ENCODE results near the gene ZFAND3. TPM values are rescaled to one million over a fixed set of nuclear protein-coding genes. Genes with fewer than 3 reads are reported as not detected.
A peak's percentile ranks its signal among the peaks of the same experiment; 100 is the strongest.

Gene ZFAND3
- total and polyA plus RNA-seq, 2 experiments from 2014 or later, result 36.5 to 50.0 TPM

GRCh38 chr6:38153076-38153797 lies 333.7 kb downstream of the ZFAND3 start:
- H3K79me2 ChIP-seq, result peaks cover 1% of the 10 kb centered on the region
- H3K4me2 ChIP-seq, result no peak overlapping the region
- peaks cover 9% of the 10 kb centered on the region for H4K20me1 ChIP-seq (ENCODE audit: insufficient read depth, poor library complexity, severe bottlenecking)
- no peak overlapping the region for H3K27ac ChIP-seq
- H2AFZ ChIP-seq, result no peak overlapping the region
- H3K9me2 ChIP-seq (replicated peaks; ENCODE audit: insufficient read depth), result no peaks in the 10 kb centered on the region
- no peaks in the 10 kb centered on the region for H3K4me1 ChIP-seq (ENCODE audit: insufficient read depth)
- WGBS (ENCODE audit: low lambda C conversion rate, missing lambda C conversion rate), result 95% methylated on average over 23 of the region's 23 CpGs
- no peak for DNase-seq (ENCODE audit: low spot score)
- H3K36me3 ChIP-seq (replicated peaks; ENCODE audit: insufficient read depth, low read depth), result no peaks in the 10 kb centered on the region
- no peaks in the 10 kb centered on the region for H3K27me3 ChIP-seq
- H3K4me3 ChIP-seq, result no peak overlapping the region
- no peak for TF ChIP-seq EZH2 (IDR thresholded peaks at IDR 0.05; ENCODE audit: borderline replicate concordance)
- TF ChIP-seq EZH2phosphoT487 (IDR thresholded peaks at IDR 0.05; ENCODE audit: low read depth, severe bottlenecking, unreplicated experiment), result no peak
- TF ChIP-seq, protein P1, sequence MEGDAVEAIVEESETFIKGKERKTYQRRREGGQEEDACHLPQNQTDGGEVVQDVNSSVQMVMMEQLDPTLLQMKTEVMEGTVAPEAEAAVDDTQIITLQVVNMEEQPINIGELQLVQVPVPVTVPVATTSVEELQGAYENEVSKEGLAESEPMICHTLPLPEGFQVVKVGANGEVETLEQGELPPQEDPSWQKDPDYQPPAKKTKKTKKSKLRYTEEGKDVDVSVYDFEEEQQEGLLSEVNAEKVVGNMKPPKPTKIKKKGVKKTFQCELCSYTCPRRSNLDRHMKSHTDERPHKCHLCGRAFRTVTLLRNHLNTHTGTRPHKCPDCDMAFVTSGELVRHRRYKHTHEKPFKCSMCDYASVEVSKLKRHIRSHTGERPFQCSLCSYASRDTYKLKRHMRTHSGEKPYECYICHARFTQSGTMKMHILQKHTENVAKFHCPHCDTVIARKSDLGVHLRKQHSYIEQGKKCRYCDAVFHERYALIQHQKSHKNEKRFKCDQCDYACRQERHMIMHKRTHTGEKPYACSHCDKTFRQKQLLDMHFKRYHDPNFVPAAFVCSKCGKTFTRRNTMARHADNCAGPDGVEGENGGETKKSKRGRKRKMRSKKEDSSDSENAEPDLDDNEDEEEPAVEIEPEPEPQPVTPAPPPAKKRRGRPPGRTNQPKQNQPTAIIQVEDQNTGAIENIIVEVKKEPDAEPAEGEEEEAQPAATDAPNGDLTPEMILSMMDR (IDR thresholded peaks at IDR 0.05; ENCODE audit: poor library complexity), result no peak
- no peaks in the 10 kb centered on the region for H3K9me3 ChIP-seq (ENCODE audit: low read depth)

GRCh38 chr6:38153798-38154345 lies 334.3 kb downstream of the ZFAND3 start:
- no peaks in the 10 kb centered on the region for H3K27me3 ChIP-seq
- H3K9me3 ChIP-seq (ENCODE audit: low read depth), result no peaks in the 10 kb centered on the region
- H3K4me1 ChIP-seq (ENCODE audit: insufficient read depth), result no peaks in the 10 kb centered on the region
- no peaks in the 10 kb centered on the region for H3K36me3 ChIP-seq (replicated peaks; ENCODE audit: insufficient read depth, low read depth)
- H2AFZ ChIP-seq, result no peak overlapping the region
- H3K79me2 ChIP-seq, result no peaks in the 10 kb centered on the region
- H3K9me2 ChIP-seq (replicated peaks; ENCODE audit: insufficient read depth), result no peaks in the 10 kb centered on the region
- WGBS (ENCODE audit: low lambda C conversion rate, missing lambda C conversion rate), result 89% methylated on average over 13 of the region's 16 CpGs
- H3K4me3 ChIP-seq, result no peak overlapping the region
- no peak overlapping the region for H3K27ac ChIP-seq
- TF ChIP-seq EZH2phosphoT487 (IDR thresholded peaks at IDR 0.05; ENCODE audit: low read depth, severe bottlenecking, unreplicated experiment), result no peak
- TF ChIP-seq, protein P1 (IDR thresholded peaks at IDR 0.05; ENCODE audit: poor library complexity), result no peak
- no peak for TF ChIP-seq EZH2 (IDR thresholded peaks at IDR 0.05; ENCODE audit: borderline replicate concordance)
- DNase-seq (ENCODE audit: low spot score), result no peak
- H4K20me1 ChIP-seq (ENCODE audit: insufficient read depth, poor library complexity, severe bottlenecking), result peaks cover 5% of the 10 kb centered on the region
- no peak overlapping the region for H3K4me2 ChIP-seq

GRCh38 chr6:38154731-38155130 lies 335.2 kb downstream of the ZFAND3 start:
- Histone ChIP-seq H2AFZ (no peak overlapping the region), H3K9me2 (replicated peaks; ENCODE audit: insufficient read depth) (no peaks in the 10 kb centered on the region), H3K36me3 (replicated peaks; ENCODE audit: insufficient read depth, low read depth) (no peaks in the 10 kb centered on the region), H3K27me3 (no peaks in the 10 kb centered on the region), H3K27ac (peak overlapping the region; percentile 43), H3K4me2 (no peak overlapping the region), H3K4me3 (no peak overlapping the region), H3K4me1 (ENCODE audit: insufficient read depth) (no peaks in the 10 kb centered on the region), H4K20me1 (ENCODE audit: insufficient read depth, poor library complexity, severe bottlenecking) (peaks cover 5% of the 10 kb centered on the region), H3K79me2 (no peaks in the 10 kb centered on the region), H3K9me3 (ENCODE audit: low read depth) (no peaks in the 10 kb centered on the region)
- no peak for DNase-seq (ENCODE audit: low spot score)
- 90% methylated on average over 8 of the region's 8 CpGs for WGBS (ENCODE audit: low lambda C conversion rate, missing lambda C conversion rate)
- TF ChIP-seq EZH2 (IDR thresholded peaks at IDR 0.05; ENCODE audit: borderline replicate concordance), result no peak
- TF ChIP-seq, protein P1 (IDR thresholded peaks at IDR 0.05; ENCODE audit: poor library complexity), result no peak
- TF ChIP-seq EZH2phosphoT487 (IDR thresholded peaks at IDR 0.05; ENCODE audit: low read depth, severe bottlenecking, unreplicated experiment), result no peak

All from hepatocyte (in vitro differentiated cells).